HG03558 (cell line): ENCODE data around the gene OCSTAMP.

Experiments
- ATAC-seq: cut with Tn5 transposase; IDR thresholded peaks from one replicate; pipeline ENCODE4 v1.9.1; 2021; ENCODE audit warnings: moderate number of reproducible peaks; ENCODE audit not compliant: unreplicated experiment; ENCODE audit errors: extremely low read depth

The OCSTAMP gene

GRCh38 chr20:46523696-46524328 lies 26.6 kb downstream of the OCSTAMP start:
- no peak for ATAC-seq

- no peak for ATAC-seq
Observed at GRCh38 chr20:46523108-46523507, 27.3 kb downstream of the OCSTAMP start.

GRCh38 chr20:46520976-46521579 lies 29.4 kb downstream of the OCSTAMP start:
- ATAC-seq: no peak

GRCh38 chr20:46520540-46520939 lies 29.9 kb downstream of the OCSTAMP start:
- ATAC-seq: no peak

- no peak for ATAC-seq
Observed at GRCh38 chr20:46519471-46520068, 30.9 kb downstream of the OCSTAMP start.

GRCh38 chr20:46512943-46513844 lies 37.3 kb downstream of the OCSTAMP start, which contains the start of gene ZNF334:
ZNF334 (minus strand) TSS chr20:46513559; CDS start chr20:46512102, 1,457 bp downstream.
- ATAC-seq: no peak

- no peak for ATAC-seq
Observed at GRCh38 chr20:46509523-46509922, 40.9 kb downstream of the OCSTAMP start.

GRCh38 chr20:46507760-46508407 lies 42.6 kb downstream of the OCSTAMP start:
- ATAC-seq: no peak

- ATAC-seq: no peak
Observed at GRCh38 chr20:46505506-46505905, 44.9 kb downstream of the OCSTAMP start.

- no peak for ATAC-seq
Observed at GRCh38 chr20:46501961-46502360, 48.5 kb downstream of the OCSTAMP start.

GRCh38 chr20:46501337-46501942 lies 49.0 kb downstream of the OCSTAMP start:
- no peak for ATAC-seq

GRCh38 chr20:46494077-46494476 lies 56.4 kb downstream of the OCSTAMP start:
- no peak for ATAC-seq

GRCh38 chr20:46491354-46491753 lies 59.1 kb downstream of the OCSTAMP start:
- no peak for ATAC-seq
